AG10803 (cell line): ENCODE results near the gene USP7.
A peak's percentile ranks its signal among the peaks of the same experiment; 100 is the strongest.

Experiments used
- DNase-seq: peaks from one replicate; pipeline ENCODE4 v3.0.0; 2010; ENCODE audit warnings: low read depth
- H3K4me3 ChIP-seq: 2 replicates; pipeline ENCODE4 v1.5.1; 2011; ENCODE audit warnings: mild to moderate bottlenecking, low read length, control low read depth
- CTCF ChIP-seq: conservative IDR thresholded peaks from 2 replicates; pipeline ENCODE4 v1.5.1; 2011; ENCODE audit warnings: mild to moderate bottlenecking, low read length, control low read depth, inconsistent platforms

Gene USP7

GRCh38 chr16:8935989-8936388, 27.7 kb downstream of the USP7 start:
- H3K4me3 ChIP-seq = no peak overlapping the region
- TF ChIP-seq CTCF = peak; percentile 19
- no peak for DNase-seq

- DNase-seq = no peak
- TF ChIP-seq CTCF = no peak
- H3K4me3 ChIP-seq = no peak overlapping the region
Measured at GRCh38 chr16:8934601-8935000, 29.1 kb downstream of the USP7 start.

- DNase-seq = peak; percentile 54
- no peak overlapping the region for H3K4me3 ChIP-seq
- no peak for TF ChIP-seq CTCF
Measured at GRCh38 chr16:8931859-8932258, 31.8 kb downstream of the USP7 start.

GRCh38 chr16:8929086-8929748, 34.5 kb downstream of the USP7 start:
- TF ChIP-seq CTCF = no peak
- DNase-seq = no peak
- no peak overlapping the region for H3K4me3 ChIP-seq

GRCh38 chr16:8928467-8928957, 35.2 kb downstream of the USP7 start:
- H3K4me3 ChIP-seq = no peak overlapping the region
- TF ChIP-seq CTCF = no peak
- peak; percentile 21 for DNase-seq

DNA sequence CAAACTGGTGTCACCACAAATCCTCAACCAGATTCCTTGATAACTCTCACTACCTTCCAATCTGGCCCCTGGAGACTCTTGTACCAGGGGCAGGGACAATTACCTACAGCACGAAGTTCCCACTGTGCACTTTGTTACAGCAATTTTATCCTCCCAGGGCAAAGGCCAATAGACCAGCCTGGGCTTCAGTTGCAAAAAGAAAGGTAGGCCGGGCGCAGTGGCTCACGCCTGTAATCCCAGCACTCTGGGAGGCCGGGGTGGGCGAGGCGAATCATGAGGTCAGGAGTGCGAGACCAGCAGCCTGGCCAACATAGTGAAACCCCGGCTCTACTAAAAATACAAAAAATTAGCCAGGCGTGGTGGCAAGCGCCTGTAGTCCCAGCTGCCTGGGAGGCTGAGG, 36.9 kb downstream of the USP7 start:
- no peak for DNase-seq
- no peak for TF ChIP-seq CTCF
- no peak overlapping the region for H3K4me3 ChIP-seq

DNA sequence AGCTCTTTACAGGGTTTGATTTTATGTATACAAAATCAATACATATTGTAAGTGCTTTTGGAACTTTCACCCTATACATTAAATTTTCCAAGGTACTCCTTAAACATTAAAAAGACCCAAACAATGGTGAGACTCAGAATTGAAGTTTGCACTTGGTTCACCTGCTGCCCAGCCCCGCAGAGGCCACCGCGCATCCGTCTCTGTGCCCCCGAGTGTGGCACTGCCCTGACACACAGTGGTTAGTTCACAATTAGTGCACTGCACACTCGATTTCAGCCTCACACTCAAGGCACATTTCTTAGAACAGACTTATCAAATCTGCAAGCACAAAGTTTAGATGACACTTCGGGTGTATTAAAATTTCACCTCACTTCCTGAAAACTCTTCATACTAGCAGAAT, 38.3 kb downstream of the USP7 start:
- H3K4me3 ChIP-seq = no peak overlapping the region
- no peak for DNase-seq
- no peak for TF ChIP-seq CTCF
